HG03521 (cell line): ENCODE data around the gene LHFPL6.

Experiments
- ATAC-seq: cut with Tn5 transposase; IDR thresholded peaks from one replicate; pipeline ENCODE4 v1.9.1; 2021; ENCODE audit warnings: mild to moderate bottlenecking, moderate library complexity; ENCODE audit not compliant: unreplicated experiment

The LHFPL6 gene

GRCh38 chr13:39474600-39474999 is 128.4 kb downstream of the LHFPL6 start:
- ATAC-seq: no peak

GRCh38 chr13:39469676-39470075 is 133.3 kb downstream of the LHFPL6 start:
- ATAC-seq: no peak

- ATAC-seq: no peak
Observed at GRCh38 chr13:39468306-39468705, 134.7 kb downstream of the LHFPL6 start.

GRCh38 chr13:39463611-39464010 is 139.4 kb downstream of the LHFPL6 start:
- no peak for ATAC-seq

GRCh38 chr13:39462906-39463305 is 140.1 kb downstream of the LHFPL6 start:
- no peak for ATAC-seq

- ATAC-seq: no peak
Observed at GRCh38 chr13:39462428-39462827, 140.6 kb downstream of the LHFPL6 start.

GRCh38 chr13:39461685-39462266 is 141.2 kb downstream of the LHFPL6 start:
- ATAC-seq: no peak

- ATAC-seq: no peak
Observed at GRCh38 chr13:39457274-39457673, 145.7 kb downstream of the LHFPL6 start.

GRCh38 chr13:39455521-39456175 is 147.3 kb downstream of the LHFPL6 start:
- no peak for ATAC-seq

GRCh38 chr13:39452834-39453233 is 150.2 kb downstream of the LHFPL6 start:
- ATAC-seq: no peak

GRCh38 chr13:39452417-39452816 is 150.6 kb downstream of the LHFPL6 start:
- no peak for ATAC-seq

GRCh38 chr13:39451860-39452301 is 151.1 kb downstream of the LHFPL6 start:
- ATAC-seq: no peak

GRCh38 chr13:39451301-39451700 is 151.7 kb downstream of the LHFPL6 start:
- no peak for ATAC-seq

- ATAC-seq: no peak
Observed at GRCh38 chr13:39450176-39450575, 152.8 kb downstream of the LHFPL6 start.

GRCh38 chr13:39448834-39449233 is 154.2 kb downstream of the LHFPL6 start:
- ATAC-seq: no peak

GRCh38 chr13:39446865-39447264 is 156.1 kb downstream of the LHFPL6 start:
- ATAC-seq: no peak

GRCh38 chr13:39444866-39445265 is 158.1 kb downstream of the LHFPL6 start:
- no peak for ATAC-seq

GRCh38 chr13:39433651-39434050 is 169.3 kb downstream of the LHFPL6 start:
- no peak for ATAC-seq

GRCh38 chr13:39432196-39432595 is 170.8 kb downstream of the LHFPL6 start:
- ATAC-seq: no peak

- ATAC-seq: no peak
Observed at GRCh38 chr13:39422845-39423565, 180.0 kb downstream of the LHFPL6 start.

GRCh38 chr13:39419876-39420275 is 183.1 kb downstream of the LHFPL6 start:
- no peak for ATAC-seq

- no peak for ATAC-seq
Observed at GRCh38 chr13:39419068-39419467, 183.9 kb downstream of the LHFPL6 start.
